ENCODE measurements around the gene ANKRD33B.
A peak's percentile ranks its signal among the peaks of the same experiment; 100 is the strongest.
"Not testable (repeated sequence)": the region's sequence is repeated elsewhere in the genome, so short reads cannot be mapped to it uniquely, and the experiment has no call there.

Gene ANKRD33B

DNA sequence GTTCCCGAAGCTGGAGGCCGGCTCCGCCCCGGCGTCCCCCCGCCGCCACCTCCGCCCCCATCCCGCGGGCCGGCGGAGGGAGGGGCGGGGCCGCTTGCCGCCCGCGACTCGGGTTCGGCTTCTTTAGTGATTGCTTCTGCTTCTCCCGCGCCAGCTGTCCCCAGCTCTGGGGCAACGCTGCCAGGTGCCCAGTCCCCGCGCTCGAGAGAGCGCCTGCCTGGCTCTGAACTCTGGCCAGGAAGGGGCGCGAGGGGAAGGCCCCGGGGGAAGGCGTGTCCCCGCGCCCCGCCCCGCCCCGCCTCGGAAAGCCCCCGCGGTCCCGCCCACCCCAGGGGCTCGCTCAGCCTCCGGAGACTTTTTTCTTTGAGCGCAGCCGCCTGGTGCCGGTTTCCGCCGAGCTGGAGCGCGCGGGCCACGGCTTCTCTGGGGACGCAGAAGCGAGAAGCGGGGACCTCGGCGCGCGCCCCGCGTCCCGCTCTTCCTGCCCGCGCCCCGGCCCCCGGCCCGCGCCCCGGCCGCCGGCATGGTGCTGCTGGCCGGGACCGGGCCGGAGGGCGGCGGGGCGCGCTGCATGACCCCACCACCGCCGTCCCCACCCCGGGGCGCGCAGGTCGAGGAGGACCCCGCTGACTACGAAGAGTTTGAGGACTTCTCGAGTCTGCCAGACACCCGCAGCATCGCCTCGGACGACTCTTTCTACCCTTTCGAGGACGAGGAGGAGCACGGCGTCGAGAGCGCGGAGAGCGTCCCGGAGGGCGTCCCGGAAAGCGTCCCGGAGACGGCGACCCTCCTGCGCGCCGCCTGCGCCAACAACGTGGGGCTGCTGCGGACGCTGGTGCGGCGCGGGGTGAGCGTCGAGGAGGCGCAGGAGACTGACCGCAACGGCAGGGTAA is at the start of gene ANKRD33B:
TSS of gene ANKRD33B (plus strand) at position 126 of the 893 bp plus-strand sequence. CDS start at position 524, 398 bp downstream.
- no peak for DNase-seq (ENCODE audit: low read depth)
- H3K4me3 ChIP-seq (ENCODE audit: low read depth, low read length), result peak within 1 kb of the TSS; percentile 58

DNA sequence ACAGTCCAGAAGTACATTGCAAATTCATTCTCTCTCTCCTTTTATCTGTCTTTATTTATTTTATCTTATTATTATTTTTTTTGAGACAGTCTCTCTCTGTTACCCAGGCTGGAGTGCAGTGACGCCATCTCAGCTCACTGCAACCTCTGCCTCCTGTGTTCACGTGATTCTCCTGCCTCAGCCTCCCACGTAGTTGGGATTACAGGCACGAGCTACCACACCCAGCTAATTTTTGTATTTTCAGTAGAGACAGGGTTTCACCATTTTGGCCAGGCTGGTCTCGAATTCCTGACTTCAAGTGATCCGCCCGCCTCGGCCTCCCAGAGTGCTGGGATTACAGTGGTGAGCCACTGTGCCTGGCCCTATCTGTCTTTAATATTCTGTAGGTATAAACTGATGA is 49.3 kb upstream of the ANKRD33B start:
- DNase-seq (ENCODE audit: low read depth); H3K4me3 ChIP-seq (ENCODE audit: low read depth, low read length): not testable (repeated sequence)

- no peak for DNase-seq (ENCODE audit: low read depth)
Observed at GRCh38 chr5:10515492-10515891, 48.4 kb upstream of the ANKRD33B start.

DNA sequence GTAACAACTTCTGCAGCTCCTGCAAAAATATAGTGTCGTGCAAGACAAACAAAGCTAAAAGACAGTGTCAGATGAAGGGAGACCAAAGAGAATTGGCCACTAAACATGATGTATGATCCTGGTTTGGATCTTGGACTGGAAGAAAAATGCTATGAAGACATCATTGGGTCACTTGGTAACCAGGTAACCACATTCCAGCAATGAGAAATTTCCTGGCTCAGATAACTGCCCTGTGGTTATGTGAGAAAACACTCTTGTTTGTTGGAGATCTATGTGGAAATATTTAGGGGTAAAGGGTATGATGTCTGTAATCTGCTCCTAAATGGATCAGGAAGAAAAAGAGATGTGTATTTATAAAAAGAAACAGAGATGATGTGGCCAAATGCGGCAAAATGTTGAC is 45.5 kb upstream of the ANKRD33B start:
- DNase-seq (ENCODE audit: low read depth), result no peak
- no peak overlapping the region for H3K4me3 ChIP-seq (ENCODE audit: low read depth, low read length)

More at GRCh38 chr5:10515492-10515891, 48.4 kb upstream of the ANKRD33B start:
- no peak overlapping the region for H3K4me3 ChIP-seq (ENCODE audit: low read depth, low read length)

GRCh38 chr5:10519729-10520128 is 44.1 kb upstream of the ANKRD33B start:
- DNase-seq (ENCODE audit: low read depth), result no peak
- H3K4me3 ChIP-seq (ENCODE audit: low read depth, low read length), result no peak overlapping the region

- no peak overlapping the region for H3K4me3 ChIP-seq (ENCODE audit: low read depth, low read length)
- no peak for DNase-seq (ENCODE audit: low read depth)
Observed at GRCh38 chr5:10520706-10521105, 43.2 kb upstream of the ANKRD33B start.

DNA sequence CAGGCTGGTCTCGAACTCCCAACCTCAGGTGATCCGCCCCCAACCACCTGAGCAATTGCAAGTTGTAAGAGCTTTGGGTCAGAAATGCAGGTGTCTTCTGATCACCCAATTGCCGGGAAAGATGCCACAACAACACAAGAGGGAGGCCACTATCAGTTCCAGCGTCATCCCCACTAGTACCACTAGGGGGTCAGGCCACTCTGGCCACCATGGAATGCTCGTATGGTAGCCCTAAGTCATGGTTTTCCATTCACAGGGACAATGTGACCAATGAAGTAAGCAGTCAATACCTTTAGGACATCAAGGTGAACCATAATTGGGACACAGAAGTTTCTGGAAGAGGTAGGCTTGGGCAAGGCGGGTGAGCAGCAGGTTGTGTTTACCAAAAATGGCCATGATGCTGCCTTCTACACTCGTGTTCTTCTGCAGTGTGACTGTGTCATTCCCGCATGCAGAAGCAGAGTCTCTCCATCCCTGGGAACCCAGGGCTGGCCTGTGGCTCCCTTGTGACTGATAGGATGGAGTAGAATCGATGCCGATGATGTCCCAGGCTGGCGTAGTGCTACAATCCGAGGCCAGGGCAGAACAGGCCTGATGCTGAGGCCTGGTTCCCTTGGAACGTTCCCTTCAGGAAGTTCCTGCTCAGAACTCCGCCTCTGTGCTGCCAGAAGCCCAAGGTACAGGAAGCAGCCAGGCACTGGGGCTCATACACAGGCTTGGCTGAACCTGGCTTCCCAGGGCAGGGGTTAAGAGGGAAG is 42.2 kb upstream of the ANKRD33B start:
- no peak overlapping the region for H3K4me3 ChIP-seq (ENCODE audit: low read depth, low read length)
- DNase-seq (ENCODE audit: low read depth), result no peak

- H3K4me3 ChIP-seq (ENCODE audit: low read depth, low read length), result no peak overlapping the region
- DNase-seq (ENCODE audit: low read depth), result no peak
Observed at GRCh38 chr5:10522224-10522611, 41.7 kb upstream of the ANKRD33B start.

- DNase-seq (ENCODE audit: low read depth), result peak; percentile 92
- H3K4me3 ChIP-seq (ENCODE audit: low read depth, low read length), result no peak overlapping the region
Observed at GRCh38 chr5:10524376-10525123, 39.3 kb upstream of the ANKRD33B start.

DNA sequence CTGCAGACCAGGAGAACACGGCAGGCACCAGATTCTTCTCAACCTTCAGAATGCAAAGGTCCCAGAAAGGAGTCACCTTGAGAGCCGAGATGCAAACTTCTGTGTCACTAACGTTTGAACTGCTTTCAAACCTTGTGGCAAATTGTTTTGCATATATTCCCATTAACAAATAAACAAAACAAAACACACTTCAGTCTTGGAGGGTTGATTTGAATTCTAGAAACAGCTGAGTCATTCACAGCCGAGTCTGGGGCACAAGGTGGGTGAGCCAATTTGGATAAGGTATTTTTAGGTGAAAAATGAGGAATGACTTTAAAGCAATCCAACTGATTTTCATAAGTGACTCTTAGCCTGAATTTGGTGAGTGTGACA is 38.8 kb upstream of the ANKRD33B start:
- no peak overlapping the region for H3K4me3 ChIP-seq (ENCODE audit: low read depth, low read length)
- DNase-seq (ENCODE audit: low read depth), result no peak

DNA sequence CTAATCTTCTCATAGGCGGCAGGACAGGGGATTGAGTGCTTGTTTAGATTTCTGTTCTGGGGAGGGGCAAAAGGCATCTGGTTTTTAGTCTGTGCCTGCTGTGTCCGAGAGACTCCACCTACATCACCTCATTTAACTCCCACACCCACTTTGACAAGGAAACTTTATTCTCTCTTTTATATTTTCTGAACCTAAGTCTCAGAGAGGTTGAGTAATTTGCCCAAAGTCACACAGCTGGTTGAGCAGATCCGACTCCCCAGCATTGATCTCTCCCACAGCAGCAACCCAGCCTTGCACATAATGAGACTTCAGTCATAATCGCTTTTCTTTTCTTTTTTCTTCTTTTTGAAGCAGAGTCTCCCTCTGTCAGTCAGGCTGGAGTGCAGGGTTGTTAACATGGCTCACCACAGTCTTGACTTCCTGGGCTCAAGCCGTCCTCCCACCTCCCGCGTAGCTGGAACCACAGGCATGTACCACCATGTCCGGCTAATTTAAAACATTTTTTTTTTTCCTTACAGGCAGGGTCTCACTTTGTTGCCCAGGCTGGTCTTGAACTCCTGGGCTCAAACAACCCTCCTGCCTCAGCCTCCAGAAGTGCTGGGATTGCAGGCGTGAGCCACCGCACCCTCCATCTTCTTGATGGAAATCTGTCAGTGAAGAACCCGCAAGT is 36.5 kb upstream of the ANKRD33B start:
- no peak for DNase-seq (ENCODE audit: low read depth)
- no peak overlapping the region for H3K4me3 ChIP-seq (ENCODE audit: low read depth, low read length)

- no peak overlapping the region for H3K4me3 ChIP-seq (ENCODE audit: low read depth, low read length)
- no peak for DNase-seq (ENCODE audit: low read depth)
Observed at GRCh38 chr5:10528056-10528816, 35.6 kb upstream of the ANKRD33B start.

GRCh38 chr5:10528827-10529226 is 35.0 kb upstream of the ANKRD33B start:
- H3K4me3 ChIP-seq (ENCODE audit: low read depth, low read length), result no peak overlapping the region
- no peak for DNase-seq (ENCODE audit: low read depth)

- DNase-seq (ENCODE audit: low read depth), result no peak
- H3K4me3 ChIP-seq (ENCODE audit: low read depth, low read length), result no peak overlapping the region
Observed at GRCh38 chr5:10530601-10531320, 33.1 kb upstream of the ANKRD33B start.

- DNase-seq (ENCODE audit: low read depth), result no peak
- no peak overlapping the region for H3K4me3 ChIP-seq (ENCODE audit: low read depth, low read length)
Observed at GRCh38 chr5:10532421-10532820, 31.4 kb upstream of the ANKRD33B start.

DNA sequence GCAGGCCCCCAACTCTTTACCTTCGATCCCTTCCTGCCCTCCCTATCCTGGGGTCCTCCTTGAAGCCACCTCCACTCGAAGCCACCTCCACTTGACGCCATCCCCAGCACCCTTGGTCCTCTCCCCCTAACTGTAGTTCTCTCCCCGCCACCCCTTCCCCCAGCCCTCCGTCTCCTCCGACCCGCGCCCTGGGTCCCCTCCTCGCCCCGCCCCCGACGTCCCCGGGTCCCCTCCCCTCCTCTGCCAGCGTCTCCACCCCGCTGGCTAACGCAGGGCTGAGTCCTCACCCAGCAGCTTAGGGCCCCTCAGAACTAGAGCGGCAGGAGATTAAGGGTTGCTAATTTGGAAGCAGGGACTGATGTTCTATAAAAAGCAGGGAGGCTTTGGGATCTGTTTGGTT is 30.6 kb upstream of the ANKRD33B start:
- no peak overlapping the region for H3K4me3 ChIP-seq (ENCODE audit: low read depth, low read length)
- no peak for DNase-seq (ENCODE audit: low read depth)

GRCh38 chr5:10534561-10535530 is 29.0 kb upstream of the ANKRD33B start:
- DNase-seq (ENCODE audit: low read depth), result no peak
- H3K4me3 ChIP-seq (ENCODE audit: low read depth, low read length), result no peak overlapping the region

Measured in skeletal muscle cell (primary cell).